GM10248 (cell line): Measurements from ENCODE around the gene ST3GAL4.

Source experiments
- CTCF ChIA-PET: fragments of 300-600 bp; sonication (Branson Sonifier 250); formaldehyde crosslinking; extraction: SDS; loops from one replicate; lab custom pipeline; 2021; ENCODE audit warnings: antibody characterized with exemption; lab: Yijun Ruan, JAX
- POLR2A ChIA-PET: fragments of 350-650 bp; sonication (Branson Sonifier 250); formaldehyde crosslinking; extraction: SDS; loops from one replicate; lab custom pipeline; 2020; ENCODE audit warnings: antibody characterized with exemption; lab: Yijun Ruan, JAX
- DNase-seq: peaks from one replicate; pipeline ENCODE4 v3.0.0; 2012; ENCODE audit errors: extremely low spot score
- CTCF ChIP-seq: IDR thresholded peaks from 2 replicates; pipeline ENCODE4 v1.5.1; 2012; ENCODE audit warnings: mild to moderate bottlenecking, low read depth; ENCODE audit errors: extremely low read depth, missing control alignments, control extremely low read depth

Gene ST3GAL4

GRCh38 chr11:126339073-126339862, 16.2 kb upstream of the ST3GAL4 start:
- ChIA-PET CTCF (interaction anchor here (0.9 to 1.3 kb wide), 2 partner anchors 29 to 141 kb away, joined by 4 to 5 read pairs; no protein-coding TSS in a partner anchor), POLR2A (no interaction called here)
- DNase-seq = no peak
- no peak for TF ChIP-seq CTCF

- TF ChIP-seq CTCF = no peak
- ChIA-PET POLR2A (no interaction called here), CTCF (interaction anchor here (0.9 to 1.3 kb wide), 3 partner anchors 14 to 141 kb away, joined by 3 to 5 read pairs (median 4); no protein-coding TSS in a partner anchor)
- DNase-seq = no peak
Observed at GRCh38 chr11:126339863-126340434, 15.5 kb upstream of the ST3GAL4 start.

- ChIA-PET CTCF (interaction anchor here (1.3 kb wide), 1 partner anchor 12 kb away, joined by 3 read pairs; no protein-coding TSS in a partner anchor), POLR2A (no interaction called here)
- TF ChIP-seq CTCF = no peak
- no peak for DNase-seq
Observed at GRCh38 chr11:126340960-126341606, 14.4 kb upstream of the ST3GAL4 start.

GRCh38 chr11:126341760-126342161, 13.7 kb upstream of the ST3GAL4 start:
- ChIA-PET POLR2A (no interaction called here), CTCF (no interaction called here)
- no peak for TF ChIP-seq CTCF
- DNase-seq = no peak

GRCh38 chr11:126343051-126343450, 12.4 kb upstream of the ST3GAL4 start:
- ChIA-PET POLR2A (no interaction called here), CTCF (no interaction called here)
- DNase-seq = no peak
- TF ChIP-seq CTCF = no peak
